HG03565 (cell line): Measurements from ENCODE around the gene TBC1D3K.
"Not testable (repeated sequence)": the region's sequence is repeated elsewhere in the genome, so short reads cannot be mapped to it uniquely, and the experiment has no call there.

Source experiments
- ATAC-seq: cut with Tn5 transposase; IDR thresholded peaks from one replicate; pipeline ENCODE4 v1.9.1; 2021; ENCODE audit warnings: mild to moderate bottlenecking, moderate library complexity; ENCODE audit not compliant: unreplicated experiment

Gene TBC1D3K

GRCh38 chr17:37924115-37924514 is at the start of gene TBC1D3K:
TSS of gene TBC1D3K (plus strand) at chr17:37924415. CDS start at chr17:37926000, 1,585 bp downstream.
- not testable (repeated sequence) for ATAC-seq

- no peak for ATAC-seq
Measured at GRCh38 chr17:37884516-37884915, 39.7 kb upstream of the TBC1D3K start.

GRCh38 chr17:37885136-37885535 is 39.1 kb upstream of the TBC1D3K start:
- no peak for ATAC-seq

GRCh38 chr17:37888881-37889280 is 35.3 kb upstream of the TBC1D3K start:
- no peak for ATAC-seq

GRCh38 chr17:37896961-37897360 is 27.3 kb upstream of the TBC1D3K start:
- ATAC-seq, result not testable (repeated sequence)
